ENCODE measurements around the gene MGLL. TPM values are rescaled to one million over a fixed set of nuclear protein-coding genes. Genes with fewer than 3 reads are reported as not detected.

MGLL gene
- polyA plus RNA-seq, 1 experiment = 108 TPM

DNA sequence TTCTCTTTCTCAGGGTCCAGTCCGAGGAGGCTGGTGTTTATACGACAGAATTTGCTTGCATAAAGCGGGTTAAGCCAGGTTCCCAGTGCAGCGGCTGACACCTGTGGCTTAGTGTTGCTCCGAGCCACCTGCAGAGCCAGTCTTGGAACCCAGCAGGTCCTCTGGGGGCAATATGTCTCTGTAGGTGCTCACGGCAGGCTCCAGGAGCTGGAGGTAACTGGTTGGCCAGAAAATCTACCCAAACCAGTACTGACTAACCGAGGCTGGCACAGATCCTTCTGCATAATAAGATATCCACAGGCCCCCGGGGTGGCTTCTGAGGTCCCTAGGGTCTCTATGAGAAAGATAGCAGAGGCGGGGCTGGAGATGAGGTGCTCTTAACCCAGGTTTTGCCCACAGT is 3.2 kb downstream of the MGLL start:
- ChIA-PET CTCF (interaction anchor here (0.6 to 4.9 kb wide), 3 partner anchors 26 to 122 kb away, joined by 3 to 42 read pairs (median 3); no protein-coding TSS in a partner anchor), POLR2A (no interaction called here)
- Histone ChIP-seq H3K4me3 (ENCODE audit: low read depth, low read length) (no peak overlapping the region), H3K36me3 (ENCODE audit: control insufficient read depth, insufficient read depth, low read length) (peaks cover 6% of the 10 kb centered on the region), H3K27me3 (ENCODE audit: control insufficient read depth, insufficient read depth, low read length) (no peaks in the 10 kb centered on the region)
- TF ChIP-seq, protein P1, sequence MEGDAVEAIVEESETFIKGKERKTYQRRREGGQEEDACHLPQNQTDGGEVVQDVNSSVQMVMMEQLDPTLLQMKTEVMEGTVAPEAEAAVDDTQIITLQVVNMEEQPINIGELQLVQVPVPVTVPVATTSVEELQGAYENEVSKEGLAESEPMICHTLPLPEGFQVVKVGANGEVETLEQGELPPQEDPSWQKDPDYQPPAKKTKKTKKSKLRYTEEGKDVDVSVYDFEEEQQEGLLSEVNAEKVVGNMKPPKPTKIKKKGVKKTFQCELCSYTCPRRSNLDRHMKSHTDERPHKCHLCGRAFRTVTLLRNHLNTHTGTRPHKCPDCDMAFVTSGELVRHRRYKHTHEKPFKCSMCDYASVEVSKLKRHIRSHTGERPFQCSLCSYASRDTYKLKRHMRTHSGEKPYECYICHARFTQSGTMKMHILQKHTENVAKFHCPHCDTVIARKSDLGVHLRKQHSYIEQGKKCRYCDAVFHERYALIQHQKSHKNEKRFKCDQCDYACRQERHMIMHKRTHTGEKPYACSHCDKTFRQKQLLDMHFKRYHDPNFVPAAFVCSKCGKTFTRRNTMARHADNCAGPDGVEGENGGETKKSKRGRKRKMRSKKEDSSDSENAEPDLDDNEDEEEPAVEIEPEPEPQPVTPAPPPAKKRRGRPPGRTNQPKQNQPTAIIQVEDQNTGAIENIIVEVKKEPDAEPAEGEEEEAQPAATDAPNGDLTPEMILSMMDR (IDR thresholded peaks at IDR 0.05; ENCODE audit: insufficient read depth, low read depth, low read length) = no peak
- DNase-seq (ENCODE audit: low read depth) = no peak

- POLR2A ChIA-PET = interaction anchor here (0.6 to 0.7 kb wide), 2 partner anchors 32 to 239 kb away, joined by 3 read pairs; no protein-coding TSS in a partner anchor
Measured at GRCh38 chr3:127817406-127817841, 4.9 kb downstream of the MGLL start.

GRCh38 chr3:127816783-127817405 is 5.4 kb downstream of the MGLL start:
- no peak overlapping the region for H3K4me3 ChIP-seq (ENCODE audit: low read depth, low read length)
- CTCF ChIA-PET = interaction anchor here (0.7 to 1.4 kb wide), 3 partner anchors 36 to 126 kb away, joined by 3 to 4 read pairs (median 3); no protein-coding TSS in a partner anchor
- no peak for DNase-seq (ENCODE audit: low read depth)
- H3K36me3 ChIP-seq (ENCODE audit: control insufficient read depth, insufficient read depth, low read length) = peaks cover 9% of the 10 kb centered on the region
- TF ChIP-seq, protein P1 (IDR thresholded peaks at IDR 0.05; ENCODE audit: insufficient read depth, low read depth, low read length) = no peak
- H3K27me3 ChIP-seq (ENCODE audit: control insufficient read depth, insufficient read depth, low read length) = no peaks in the 10 kb centered on the region
- POLR2A ChIA-PET = interaction anchor here (0.6 to 0.7 kb wide), 2 partner anchors 32 to 240 kb away, joined by 3 read pairs; no protein-coding TSS in a partner anchor

More at GRCh38 chr3:127817406-127817841, 4.9 kb downstream of the MGLL start:
- Histone ChIP-seq H3K4me3 (ENCODE audit: low read depth, low read length) (no peak overlapping the region), H3K27me3 (ENCODE audit: control insufficient read depth, insufficient read depth, low read length) (no peaks in the 10 kb centered on the region), H3K36me3 (ENCODE audit: control insufficient read depth, insufficient read depth, low read length) (peaks cover 9% of the 10 kb centered on the region)
- CTCF ChIA-PET = interaction anchor here (0.7 to 1.2 kb wide), 2 partner anchors 36 to 66 kb away, joined by 3 read pairs; no protein-coding TSS in a partner anchor
- TF ChIP-seq, protein P1 (IDR thresholded peaks at IDR 0.05; ENCODE audit: insufficient read depth, low read depth, low read length) = no peak
- DNase-seq (ENCODE audit: low read depth) = peak; percentile 76

- POLR2A ChIA-PET = no interaction called here
- Histone ChIP-seq H3K36me3 (ENCODE audit: control insufficient read depth, insufficient read depth, low read length) (peaks cover 11% of the 10 kb centered on the region), H3K4me3 (ENCODE audit: low read depth, low read length) (no peak overlapping the region), H3K27me3 (ENCODE audit: control insufficient read depth, insufficient read depth, low read length) (no peaks in the 10 kb centered on the region)
- TF ChIP-seq, protein P1 (IDR thresholded peaks at IDR 0.05; ENCODE audit: insufficient read depth, low read depth, low read length) = no peak
- CTCF ChIA-PET = interaction anchor here (1.4 kb wide), 1 partner anchor 125 kb away, joined by 4 read pairs; no protein-coding TSS in a partner anchor
- no peak for DNase-seq (ENCODE audit: low read depth)
Measured at GRCh38 chr3:127815641-127816605, 6.4 kb downstream of the MGLL start.

All from BJ (cell line).